GM19324 (cell line): ENCODE results near the gene ARHGAP33.

Experiments
- ATAC-seq: cut with Tn5 transposase; IDR thresholded peaks from one replicate; pipeline ENCODE4 v1.9.1; 2021; ENCODE audit warnings: mild to moderate bottlenecking, moderate library complexity; ENCODE audit not compliant: unreplicated experiment, low FRiP score

Gene ARHGAP33

GRCh38 chr19:35775298-35776101 is at the start of gene ARHGAP33:
Gene ARHGAP33 (plus strand): TSS chr19:35775564. CDS start chr19:35775659, 95 bp downstream.
- ATAC-seq: peak; percentile 97

- ATAC-seq: no peak
These were observed 48.1 kb upstream of the ARHGAP33 start for GRCh38 chr19:35727053-35727955.

- no peak for ATAC-seq
These were observed 47.2 kb upstream of the ARHGAP33 start for GRCh38 chr19:35727956-35728706.

GRCh38 chr19:35729021-35729420 is 46.3 kb upstream of the ARHGAP33 start:
- ATAC-seq: no peak

- ATAC-seq: no peak
These were observed 45.6 kb upstream of the ARHGAP33 start for GRCh38 chr19:35729763-35730162.

GRCh38 chr19:35730326-35730725 is 45.0 kb upstream of the ARHGAP33 start:
- ATAC-seq: no peak

GRCh38 chr19:35731353-35731752 is 44.0 kb upstream of the ARHGAP33 start:
- no peak for ATAC-seq

- ATAC-seq: no peak
These were observed 43.5 kb upstream of the ARHGAP33 start for GRCh38 chr19:35731779-35732405.

- no peak for ATAC-seq
These were observed 42.7 kb upstream of the ARHGAP33 start for GRCh38 chr19:35732540-35733179.

- no peak for ATAC-seq
These were observed 41.9 kb upstream of the ARHGAP33 start for GRCh38 chr19:35733180-35734125.

GRCh38 chr19:35734273-35734672 is 41.1 kb upstream of the ARHGAP33 start:
- ATAC-seq: no peak

GRCh38 chr19:35734889-35735288 is 40.5 kb upstream of the ARHGAP33 start:
- no peak for ATAC-seq

- ATAC-seq: no peak
These were observed 38.2 kb upstream of the ARHGAP33 start for GRCh38 chr19:35736913-35737886.

- ATAC-seq: no peak
These were observed 37.1 kb upstream of the ARHGAP33 start for GRCh38 chr19:35738021-35738886.

- no peak for ATAC-seq
These were observed 36.5 kb upstream of the ARHGAP33 start for GRCh38 chr19:35738887-35739229.

- no peak for ATAC-seq
These were observed 35.9 kb upstream of the ARHGAP33 start for GRCh38 chr19:35739275-35740107.
